ENCODE results near the gene FAM90A26.
"Not testable (repeated sequence)": the region's sequence is repeated elsewhere in the genome, so short reads cannot be mapped to it uniquely, and the experiment has no call there.

FAM90A26 gene

GRCh38 chr4:9158392-9158791, 11.8 kb upstream of the FAM90A26 start:
- not testable (repeated sequence) for H3K4me3 ChIP-seq (ENCODE audit: low read length)

GRCh38 chr4:9160046-9160445, 10.2 kb upstream of the FAM90A26 start:
- H3K4me3 ChIP-seq (ENCODE audit: low read length) = not testable (repeated sequence)

GRCh38 chr4:9165990-9166389, 4.2 kb upstream of the FAM90A26 start:
- not testable (repeated sequence) for H3K4me3 ChIP-seq (ENCODE audit: low read length)

GRCh38 chr4:9210357-9210756, 40.1 kb downstream of the FAM90A26 start, which contains the start of gene USP17L10:
Gene USP17L10 (plus strand): TSS chr4:9210657. CDS start chr4:9210657, 0 bp downstream.
- not testable (repeated sequence) for H3K4me3 ChIP-seq (ENCODE audit: low read length)

GRCh38 chr4:9214701-9215100, 44.5 kb downstream of the FAM90A26 start:
- not testable (repeated sequence) for H3K4me3 ChIP-seq (ENCODE audit: low read length)

GRCh38 chr4:9215105-9215504, 44.9 kb downstream of the FAM90A26 start, which contains the start of gene USP17L11:
Gene USP17L11 (plus strand): TSS chr4:9215405. CDS start chr4:9215405, 0 bp downstream.
- H3K4me3 ChIP-seq (ENCODE audit: low read length) = not testable (repeated sequence)

GRCh38 chr4:9219852-9220251, 49.6 kb downstream of the FAM90A26 start, which contains the start of gene USP17L12:
Gene USP17L12 (plus strand): TSS chr4:9220152. CDS start chr4:9220152, 0 bp downstream.
- H3K4me3 ChIP-seq (ENCODE audit: low read length) = not testable (repeated sequence)

- not testable (repeated sequence) for H3K4me3 ChIP-seq (ENCODE audit: low read length)
Measured at GRCh38 chr4:9224596-9224995, 54.4 kb downstream of the FAM90A26 start, which contains the start of gene USP17L13. Gene USP17L13 (plus strand): TSS chr4:9224896. CDS start chr4:9224896, 0 bp downstream.

Data from GM08714 (cell line).